ENCODE measurements around the gene L3MBTL4. TPM values are rescaled to one million over a fixed set of nuclear protein-coding genes. Genes with fewer than 3 reads are reported as not detected.
"Not testable (repeated sequence)": the region's sequence is repeated elsewhere in the genome, so short reads cannot be mapped to it uniquely, and the experiment has no call there.

Gene L3MBTL4
- total RNA-seq, 4 donors from 2014 or later: 3.6 to 9.0 (median 5.0) TPM

DNA sequence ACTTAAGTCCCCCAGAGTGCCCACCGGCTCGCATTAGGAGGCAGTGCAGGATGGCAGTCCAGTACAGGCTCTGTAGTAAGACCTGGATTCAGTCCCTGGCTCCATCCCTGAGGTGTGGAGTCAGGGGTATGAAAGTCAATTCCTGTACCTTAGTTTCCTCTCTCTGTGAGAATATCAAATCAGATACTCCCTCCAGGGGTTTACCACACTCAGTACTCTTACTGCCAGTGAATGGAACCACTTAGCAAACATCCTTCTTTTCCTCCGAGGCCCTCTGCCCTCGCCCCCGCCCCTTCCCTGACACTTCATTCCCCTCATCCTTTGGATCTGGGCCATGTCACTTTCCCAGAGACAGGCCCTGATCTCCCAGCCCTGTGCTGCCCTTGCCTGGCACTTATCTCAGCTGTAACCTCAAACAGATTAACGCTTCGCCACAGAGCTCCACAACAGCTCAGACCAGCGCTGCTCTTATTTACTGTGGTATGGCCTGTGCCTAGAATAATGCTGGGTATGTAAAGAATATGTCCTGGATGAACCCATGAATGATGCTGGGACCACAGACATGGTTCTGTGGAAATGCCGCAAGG lies 360.4 kb downstream of the L3MBTL4 start:
- Histone ChIP-seq H3K9me3 (no peaks in the 10 kb centered on the region), H3K36me3 (no peaks in the 10 kb centered on the region), H3K27me3 (no peaks in the 10 kb centered on the region), H3K4me3 (no peak overlapping the region), H3K27ac (no peak overlapping the region), H3K4me1 (no peaks in the 10 kb centered on the region)
- DNase-seq: no peak
- TF ChIP-seq, protein P1, sequence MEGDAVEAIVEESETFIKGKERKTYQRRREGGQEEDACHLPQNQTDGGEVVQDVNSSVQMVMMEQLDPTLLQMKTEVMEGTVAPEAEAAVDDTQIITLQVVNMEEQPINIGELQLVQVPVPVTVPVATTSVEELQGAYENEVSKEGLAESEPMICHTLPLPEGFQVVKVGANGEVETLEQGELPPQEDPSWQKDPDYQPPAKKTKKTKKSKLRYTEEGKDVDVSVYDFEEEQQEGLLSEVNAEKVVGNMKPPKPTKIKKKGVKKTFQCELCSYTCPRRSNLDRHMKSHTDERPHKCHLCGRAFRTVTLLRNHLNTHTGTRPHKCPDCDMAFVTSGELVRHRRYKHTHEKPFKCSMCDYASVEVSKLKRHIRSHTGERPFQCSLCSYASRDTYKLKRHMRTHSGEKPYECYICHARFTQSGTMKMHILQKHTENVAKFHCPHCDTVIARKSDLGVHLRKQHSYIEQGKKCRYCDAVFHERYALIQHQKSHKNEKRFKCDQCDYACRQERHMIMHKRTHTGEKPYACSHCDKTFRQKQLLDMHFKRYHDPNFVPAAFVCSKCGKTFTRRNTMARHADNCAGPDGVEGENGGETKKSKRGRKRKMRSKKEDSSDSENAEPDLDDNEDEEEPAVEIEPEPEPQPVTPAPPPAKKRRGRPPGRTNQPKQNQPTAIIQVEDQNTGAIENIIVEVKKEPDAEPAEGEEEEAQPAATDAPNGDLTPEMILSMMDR (IDR thresholded peaks at IDR 0.05): no peak
- TF ChIP-seq POLR2A (IDR thresholded peaks at IDR 0.05): no peak
- intact Hi-C loops (cut with DNase I): no loop called here
- WGBS, 2 donors: 91 to 92% methylated on average over 8 of the region's 9 CpGs

DNA sequence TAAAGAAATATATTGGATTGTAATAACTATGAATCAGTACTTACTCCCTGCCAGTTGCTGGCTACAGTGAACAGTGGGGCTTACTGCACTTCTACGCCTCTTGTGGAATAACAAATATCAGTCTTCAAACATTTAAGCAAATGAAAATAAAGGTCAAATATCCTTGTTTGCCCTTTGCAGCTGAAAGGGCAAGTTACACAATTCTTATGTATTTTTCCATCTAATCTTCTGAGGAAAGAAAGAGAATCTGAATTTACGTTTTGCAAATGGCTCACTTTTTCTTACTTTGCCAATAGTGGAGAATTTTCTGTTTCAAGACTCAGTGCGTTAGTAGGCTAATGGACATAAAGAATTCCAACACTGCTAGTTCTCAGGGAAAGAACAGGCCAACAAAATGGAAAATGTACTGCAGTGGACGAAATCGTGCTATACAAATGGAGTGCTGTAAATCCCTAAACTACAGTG lies 362.2 kb downstream of the L3MBTL4 start:
- no peak for TF ChIP-seq POLR2A (IDR thresholded peaks at IDR 0.05)
- TF ChIP-seq, protein P1 (IDR thresholded peaks at IDR 0.05): no peak
- no peaks in the 10 kb centered on the region for H3K9me3 ChIP-seq

DNA sequence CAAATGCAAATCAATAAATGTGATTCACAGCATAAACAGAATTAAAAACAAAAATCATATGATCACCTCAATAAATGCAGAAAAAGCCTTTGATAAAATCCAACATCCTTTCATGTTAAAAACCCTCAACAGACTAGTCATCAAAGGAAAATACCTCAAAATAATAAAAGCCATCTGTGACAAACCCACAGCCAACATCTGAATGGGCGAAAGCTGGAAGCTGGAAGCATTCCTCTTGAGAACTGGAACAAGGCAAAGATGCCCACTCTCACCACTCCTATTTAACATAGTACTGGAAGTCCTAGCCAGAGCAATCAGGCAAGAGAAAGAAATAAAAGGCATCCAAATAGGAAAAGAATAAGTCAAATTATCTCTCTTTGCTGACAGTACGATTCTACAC lies 367.1 kb downstream of the L3MBTL4 start:
- H3K9me3 ChIP-seq: peaks cover 0 to 13% (median 0%) of the 10 kb centered on the region in 3 donors
- H3K27ac ChIP-seq; H3K4me3 ChIP-seq; H3K27me3 ChIP-seq; H3K36me3 ChIP-seq; H3K4me1 ChIP-seq; DNase-seq; intact Hi-C loops (cut with DNase I): not testable (repeated sequence)
- 83 to 87% methylated on average over 2 of the region's 2 CpGs for WGBS, 2 donors

More for the DNA sequence above, 362.2 kb downstream of the L3MBTL4 start:
- Histone ChIP-seq H3K4me3 (no peak overlapping the region), H3K27me3 (no peaks in the 10 kb centered on the region), H3K27ac (no peak overlapping the region), H3K4me1 (no peaks in the 10 kb centered on the region), H3K36me3 (no peaks in the 10 kb centered on the region)
- no peak for DNase-seq
- WGBS, 2 donors: 79 to 83% methylated on average over 5 of the region's 5 CpGs
- intact Hi-C loops (cut with DNase I): no loop called here

DNA sequence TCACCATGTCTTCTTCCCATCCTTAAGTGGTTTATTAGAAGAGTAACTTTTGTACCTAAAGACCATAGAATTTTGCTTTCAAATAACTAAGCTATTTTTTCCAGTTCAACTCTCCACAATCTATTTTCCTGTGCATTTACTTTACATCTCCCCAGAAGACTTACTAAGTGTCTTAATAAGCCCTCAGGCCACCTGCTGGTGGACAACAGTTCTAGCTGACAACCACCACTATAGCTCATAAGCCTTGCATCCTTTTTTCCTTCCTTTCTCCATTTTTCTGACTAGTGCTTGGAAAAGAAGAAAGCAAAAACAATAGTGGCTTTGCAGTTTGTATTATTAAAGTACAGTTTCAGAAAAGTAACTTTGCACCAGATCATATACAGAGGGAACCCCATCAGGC lies 369.9 kb downstream of the L3MBTL4 start:
- TF ChIP-seq POLR2A (IDR thresholded peaks at IDR 0.05): no peak
- TF ChIP-seq, protein P1 (IDR thresholded peaks at IDR 0.05): peak in 1 of 6 experiments; percentile 10
- H3K9me3 ChIP-seq: peaks cover 0 to 13% (median 0%) of the 10 kb centered on the region in 3 donors
- H3K36me3 ChIP-seq: no peaks in the 10 kb centered on the region
- H3K27me3 ChIP-seq: no peaks in the 10 kb centered on the region
- H3K27ac ChIP-seq: no peak overlapping the region
- no peaks in the 10 kb centered on the region for H3K4me1 ChIP-seq
- intact Hi-C loops (cut with DNase I): no loop called here
- no peak overlapping the region for H3K4me3 ChIP-seq
- DNase-seq: no peak

DNA sequence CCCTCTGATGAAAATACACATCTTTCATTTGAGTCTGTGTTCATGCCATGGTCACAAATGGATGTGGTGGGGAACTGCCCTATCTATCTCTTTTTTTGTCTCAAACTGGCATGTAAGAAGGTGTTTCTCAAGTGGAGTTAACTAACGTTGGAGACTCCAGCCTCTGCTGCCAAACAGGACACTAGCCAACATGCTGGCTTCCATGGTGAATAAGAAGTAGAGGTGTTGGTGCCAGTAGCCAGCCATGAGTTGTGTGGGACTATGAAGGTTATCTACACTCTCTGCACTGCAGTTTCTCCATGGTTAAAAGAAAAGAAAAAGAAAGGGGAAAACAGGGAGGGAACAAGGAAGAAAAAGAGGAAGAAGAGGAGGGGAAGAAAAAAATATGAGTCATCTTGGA lies 370.4 kb downstream of the L3MBTL4 start:
- WGBS, 2 donors: 44 to 70% methylated on average over 1 of the region's 1 CpG
- no peak overlapping the region for H3K4me3 ChIP-seq
- H3K27me3 ChIP-seq: no peaks in the 10 kb centered on the region
- H3K36me3 ChIP-seq: no peaks in the 10 kb centered on the region
- no peak for TF ChIP-seq POLR2A (IDR thresholded peaks at IDR 0.05)
- TF ChIP-seq, protein P1 (IDR thresholded peaks at IDR 0.05): no peak
- intact Hi-C loops (cut with DNase I): no loop called here
- no peaks in the 10 kb centered on the region for H3K4me1 ChIP-seq
- H3K9me3 ChIP-seq: peaks cover 0 to 15% (median 0%) of the 10 kb centered on the region in 3 donors
- no peak overlapping the region for H3K27ac ChIP-seq
- no peak for DNase-seq

DNA sequence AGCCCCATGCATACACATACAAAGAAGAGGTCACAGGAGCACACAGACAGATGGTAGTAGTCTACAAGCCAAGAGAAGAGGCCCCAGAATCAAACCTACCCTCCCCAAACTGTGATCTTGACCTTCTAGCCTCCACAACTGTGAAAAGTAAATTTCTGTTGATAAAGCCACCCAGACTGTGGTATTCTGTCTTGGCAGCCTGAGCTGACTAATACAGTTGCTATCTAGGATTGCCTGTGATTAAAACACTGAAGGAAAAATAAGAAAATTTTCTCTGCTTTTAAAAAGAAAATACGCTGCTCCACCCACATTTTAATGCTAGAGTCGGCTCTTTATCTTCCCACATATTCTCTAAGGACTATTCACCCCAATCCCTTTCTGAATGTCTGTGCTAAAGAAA lies 375.7 kb downstream of the L3MBTL4 start:
- Histone ChIP-seq H3K4me1 (no peaks in the 10 kb centered on the region), H3K9me3 (peaks cover 0 to 10% (median 0%) of the 10 kb centered on the region in 3 donors), H3K27me3 (no peaks in the 10 kb centered on the region), H3K4me3 (no peak overlapping the region), H3K27ac (no peak overlapping the region), H3K36me3 (no peaks in the 10 kb centered on the region)
- TF ChIP-seq, protein P1 (IDR thresholded peaks at IDR 0.05): no peak
- no peak for TF ChIP-seq POLR2A (IDR thresholded peaks at IDR 0.05)
- intact Hi-C loops (cut with DNase I): no loop called here
- 68 to 86% methylated on average over 2 of the region's 2 CpGs for WGBS, 2 donors
- no peak for DNase-seq

Data from esophagus squamous epithelium (tissue), 5 donors.